RWPE1 (cell line): ENCODE data around the gene P2RY2.

ENCODE experiments used
- CTCF ChIA-PET: fragments of 350-600 bp; sonication (Branson Sonifier 250); formaldehyde crosslinking; extraction: SDS; loops from one replicate; lab custom pipeline; 2021; lab: Yijun Ruan, JAX
- POLR2A ChIA-PET: fragments of 400-600 bp; formaldehyde crosslinking; extraction: SDS; loops from one replicate; lab custom pipeline; 2020; ENCODE audit warnings: antibody characterized with exemption; ENCODE audit not compliant: low non-redundant PET; lab: Yijun Ruan, JAX
- DNase-seq: peaks from one replicate; pipeline ENCODE4 v3.0.0; 2012; ENCODE audit warnings: low spot score
- H3K27ac ChIP-seq: fragments of 450-650 bp; 2 replicates; pipeline ENCODE4 v1.5.1; 2017
- CTCF ChIP-seq: fragments of 450-650 bp; conservative IDR thresholded peaks from 2 replicates; pipeline ENCODE4 v1.5.1; 2017; ENCODE audit warnings: low read depth, mild to moderate bottlenecking

P2RY2 gene

GRCh38 chr11:73186294-73186850, 31.7 kb upstream of the P2RY2 start:
- DNase-seq, result peak; percentile 75
- peak overlapping the region; percentile 92 for H3K27ac ChIP-seq
- ChIA-PET POLR2A (interaction anchor here (0.7 to 1.6 kb wide), 4 partner anchors 9 to 49 kb away, joined by 3 to 4 read pairs (median 4); no protein-coding TSS in a partner anchor), CTCF (interaction anchor here (0.5 to 2.5 kb wide), 12 partner anchors 9 to 461 kb away, joined by 3 to 10 read pairs (median 4); partner anchors contain the start of gene P2RY2)
- TF ChIP-seq CTCF, result no peak

- no peak for TF ChIP-seq CTCF
- ChIA-PET POLR2A (interaction anchor here (0.7 to 1.6 kb wide), 3 partner anchors 31 to 48 kb away, joined by 3 to 4 read pairs (median 3); no protein-coding TSS in a partner anchor), CTCF (interaction anchor here (0.6 to 2.5 kb wide), 7 partner anchors 31 to 462 kb away, joined by 3 to 8 read pairs (median 3); partner anchors contain the start of gene P2RY2)
- DNase-seq, result no peak
- peak overlapping the region; percentile 92 for H3K27ac ChIP-seq
Observed at GRCh38 chr11:73186886-73187285, 31.2 kb upstream of the P2RY2 start.

DNA sequence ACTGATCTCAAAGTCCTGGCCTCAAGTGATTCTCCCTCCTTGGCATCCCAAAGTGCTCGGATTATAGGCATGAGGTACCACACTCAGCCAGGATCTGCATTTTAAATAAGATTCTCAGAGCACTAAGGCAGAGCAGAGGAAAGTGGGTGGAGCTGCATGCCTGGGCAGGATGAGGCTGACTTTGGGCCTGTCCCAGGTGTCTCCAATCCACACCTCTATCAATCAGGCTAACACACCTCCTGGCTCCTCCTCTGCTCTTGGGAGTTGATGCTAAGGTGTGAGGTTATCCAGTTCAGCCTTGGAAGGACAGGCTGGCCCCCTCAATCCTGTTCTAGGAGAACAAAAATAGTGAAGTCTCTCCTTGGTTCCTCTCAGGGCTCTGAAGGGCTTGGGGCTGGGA, 30.2 kb upstream of the P2RY2 start:
- DNase-seq, result peak; percentile 65
- H3K27ac ChIP-seq, result peak overlapping the region; percentile 92
- ChIA-PET POLR2A (no interaction called here), CTCF (interaction anchor here (0.6 to 0.9 kb wide), 3 partner anchors 10 to 355 kb away, joined by 3 read pairs; no protein-coding TSS in a partner anchor)
- no peak for TF ChIP-seq CTCF

GRCh38 chr11:73188301-73188700, 29.8 kb upstream of the P2RY2 start:
- ChIA-PET CTCF (interaction anchor here (0.6 to 1.1 kb wide), 3 partner anchors 11 to 354 kb away, joined by 3 to 6 read pairs (median 3); no protein-coding TSS in a partner anchor), POLR2A (no interaction called here)
- peak overlapping the region; percentile 92 for H3K27ac ChIP-seq
- no peak for TF ChIP-seq CTCF
- no peak for DNase-seq

DNA sequence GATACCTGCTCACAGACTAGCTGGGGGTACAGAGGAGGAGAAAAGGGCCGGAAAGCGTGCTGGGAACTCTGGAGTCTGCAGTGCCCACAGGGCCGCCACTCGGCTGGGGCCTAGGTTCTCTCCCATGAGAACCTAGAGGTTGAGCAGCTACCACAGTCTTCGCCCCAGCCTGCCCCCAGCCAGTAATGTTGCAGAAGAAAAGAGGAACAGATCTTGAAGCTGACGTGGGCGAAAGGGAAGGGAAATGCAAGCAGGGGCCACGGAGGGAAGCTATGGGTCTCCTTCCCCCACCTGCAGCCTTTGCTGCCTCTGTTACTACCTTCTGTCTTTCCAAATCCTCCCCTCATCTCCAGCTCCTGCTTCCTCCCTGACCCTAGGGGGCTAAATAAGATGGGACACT, 28.8 kb upstream of the P2RY2 start:
- ChIA-PET POLR2A (no interaction called here), CTCF (interaction anchor here (1.1 kb wide), 1 partner anchor 17 kb away, joined by 6 read pairs; no protein-coding TSS in a partner anchor)
- peak overlapping the region; percentile 3; the same call in 1 of the 2 replicates for H3K27ac ChIP-seq
- TF ChIP-seq CTCF, result no peak
- no peak for DNase-seq

DNA sequence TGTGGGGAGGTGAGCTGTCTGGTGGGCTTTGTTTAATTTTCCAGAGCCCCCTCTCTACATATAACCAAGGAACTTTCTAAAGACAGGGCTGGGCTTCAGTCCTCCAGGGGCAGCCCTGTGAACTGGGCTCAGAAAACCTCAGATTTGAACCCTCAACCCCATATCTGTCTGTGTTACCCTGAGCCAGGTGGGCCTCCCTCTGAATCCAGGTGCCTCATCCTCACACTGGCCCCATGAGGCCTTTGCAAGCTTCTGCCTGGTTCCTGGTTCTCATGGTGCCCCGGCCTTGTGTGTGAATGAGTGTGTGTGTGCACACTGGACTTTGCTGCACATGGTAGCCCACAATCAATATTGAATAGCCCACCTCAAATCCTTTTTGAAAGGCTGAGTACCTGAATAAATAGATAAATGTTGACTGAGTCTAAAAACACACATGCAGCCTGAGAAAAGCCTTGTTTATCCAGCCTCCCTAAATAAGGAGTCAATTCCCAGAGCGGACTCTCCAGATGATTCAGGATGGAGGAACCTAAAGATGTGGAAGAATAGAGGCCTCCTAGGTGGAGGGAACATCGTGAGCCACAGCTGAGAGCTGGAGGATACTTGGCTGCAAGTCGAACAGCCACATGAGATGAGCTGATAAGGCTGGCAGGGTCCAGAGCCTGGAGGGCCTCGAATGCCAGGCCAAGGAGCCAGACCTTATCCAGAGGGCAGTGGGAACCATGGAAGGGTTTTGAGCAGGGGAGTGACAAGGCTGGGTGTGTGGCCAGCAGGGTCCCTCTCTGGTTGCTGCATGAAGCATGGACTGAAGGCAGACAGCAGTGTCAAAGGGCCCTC, 28.1 kb upstream of the P2RY2 start:
- DNase-seq, result no peak
- TF ChIP-seq CTCF, result no peak
- H3K27ac ChIP-seq, result peak overlapping the region; percentile 95; the same call in 1 of the 2 replicates
- ChIA-PET POLR2A (no interaction called here), CTCF (no interaction called here)
